ENCODE measurements around the gene NAV1. TPM values are rescaled to one million over a fixed set of nuclear protein-coding genes. Genes with fewer than 3 reads are reported as not detected.
A peak's percentile ranks its signal among the peaks of the same experiment; 100 is the strongest.
"Not testable (repeated sequence)": the region's sequence is repeated elsewhere in the genome, so short reads cannot be mapped to it uniquely, and the experiment has no call there.

NAV1 gene
- total RNA-seq, 1 experiment from 2014 or later: 15.5 TPM

- not testable (repeated sequence) for H3K4me3 ChIP-seq, H3K36me3 ChIP-seq
These were observed 18.8 kb upstream of the NAV1 start for GRCh38 chr1:201520046-201520575.

GRCh38 chr1:201525193-201525778 lies 13.6 kb upstream of the NAV1 start:
- Histone ChIP-seq H3K4me1 (replicated peaks) (no peaks in the 10 kb centered on the region), H3K27me3 (replicated peaks) (no peaks in the 10 kb centered on the region), H3K4me3 (no peak overlapping the region), H3K36me3 (no peaks in the 10 kb centered on the region), H3K9me3 (replicated peaks) (0 out of 2 replicates have a peak, but pooled peaks cover 4% of the 10 kb centered on the region), H3K27ac (no peak overlapping the region)
- no peak for DNase-seq (ENCODE audit: low read depth in 1 of 2, low spot score in 2 of 2)

More at GRCh38 chr1:201520046-201520575, 18.8 kb upstream of the NAV1 start:
- not testable (repeated sequence) for H3K4me1 ChIP-seq (replicated peaks); H3K27me3 ChIP-seq (replicated peaks); DNase-seq (ENCODE audit: low read depth in 1 of 2, low spot score in 2 of 2); H3K27ac ChIP-seq; H3K9me3 ChIP-seq (replicated peaks)

- Histone ChIP-seq H3K36me3 (no peaks in the 10 kb centered on the region), H3K4me1 (replicated peaks) (no peaks in the 10 kb centered on the region), H3K27me3 (replicated peaks) (no peaks in the 10 kb centered on the region), H3K9me3 (replicated peaks) (0 out of 2 replicates have a peak, but pooled peaks cover 4% of the 10 kb centered on the region), H3K4me3 (no peak overlapping the region), H3K27ac (no peak overlapping the region)
- DNase-seq (ENCODE audit: low read depth in 1 of 2, low spot score in 2 of 2): no peak
These were observed 11.0 kb upstream of the NAV1 start for GRCh38 chr1:201527879-201528278.

- H3K36me3 ChIP-seq: no peaks in the 10 kb centered on the region
- 0 out of 2 replicates have a peak, but pooled peaks cover 4% of the 10 kb centered on the region for H3K9me3 ChIP-seq (replicated peaks)
- H3K4me1 ChIP-seq (replicated peaks): no peaks in the 10 kb centered on the region
- H3K27ac ChIP-seq: no peak overlapping the region
- DNase-seq (ENCODE audit: low read depth in 1 of 2, low spot score in 2 of 2): no peak
- H3K4me3 ChIP-seq: no peak overlapping the region
- no peaks in the 10 kb centered on the region for H3K27me3 ChIP-seq (replicated peaks)
These were observed 10.2 kb upstream of the NAV1 start for GRCh38 chr1:201528631-201529252.

- peak; percentile 71 to 81 for DNase-seq (ENCODE audit: low read depth in 1 of 2, low spot score in 2 of 2)
- Histone ChIP-seq H3K27me3 (replicated peaks) (no peaks in the 10 kb centered on the region), H3K4me1 (replicated peaks) (peaks cover 8% of the 10 kb centered on the region), H3K27ac (no peak overlapping the region), H3K4me3 (no peak overlapping the region), H3K9me3 (replicated peaks) (no peaks in the 10 kb centered on the region), H3K36me3 (no peaks in the 10 kb centered on the region)
These were observed 8.0 kb upstream of the NAV1 start for GRCh38 chr1:201530741-201531531.

GRCh38 chr1:201531551-201532425 lies 7.1 kb upstream of the NAV1 start:
- no peak for DNase-seq (ENCODE audit: low read depth in 1 of 2, low spot score in 2 of 2)
- Histone ChIP-seq H3K36me3 (no peaks in the 10 kb centered on the region), H3K4me3 (no peak overlapping the region), H3K4me1 (replicated peaks) (peaks cover 16% of the 10 kb centered on the region), H3K27me3 (replicated peaks) (no peaks in the 10 kb centered on the region), H3K27ac (no peak overlapping the region), H3K9me3 (replicated peaks) (no peaks in the 10 kb centered on the region)

GRCh38 chr1:201533836-201534235 lies 5.1 kb upstream of the NAV1 start:
- DNase-seq (ENCODE audit: low read depth in 1 of 2, low spot score in 2 of 2): no peak
- Histone ChIP-seq H3K27me3 (replicated peaks) (no peaks in the 10 kb centered on the region), H3K4me1 (replicated peaks) (peaks cover 35% of the 10 kb centered on the region), H3K9me3 (replicated peaks) (no peaks in the 10 kb centered on the region), H3K4me3 (no peak overlapping the region), H3K27ac (no peak overlapping the region), H3K36me3 (no peaks in the 10 kb centered on the region; the same call in 1 of the 2 replicates)

GRCh38 chr1:201535046-201535918 lies 3.6 kb upstream of the NAV1 start:
- Histone ChIP-seq H3K4me1 (replicated peaks) (peaks cover 40% of the 10 kb centered on the region), H3K27ac (no peak overlapping the region), H3K27me3 (replicated peaks) (no peaks in the 10 kb centered on the region), H3K36me3 (peaks cover 5% of the 10 kb centered on the region), H3K9me3 (replicated peaks) (no peaks in the 10 kb centered on the region), H3K4me3 (no peak overlapping the region)
- DNase-seq (ENCODE audit: low read depth in 1 of 2, low spot score in 2 of 2): no peak

- Histone ChIP-seq H3K27me3 (replicated peaks) (no peaks in the 10 kb centered on the region), H3K4me3 (no peak overlapping the region), H3K36me3 (peaks cover 5% of the 10 kb centered on the region), H3K9me3 (replicated peaks) (no peaks in the 10 kb centered on the region), H3K27ac (no peak overlapping the region), H3K4me1 (replicated peaks) (peaks cover 46% of the 10 kb centered on the region)
- no peak for DNase-seq (ENCODE audit: low read depth in 1 of 2, low spot score in 2 of 2)
These were observed 3.0 kb upstream of the NAV1 start for GRCh38 chr1:201535919-201536245.

GRCh38 chr1:201536558-201536957 lies 2.4 kb upstream of the NAV1 start:
- no peak overlapping the region for H3K27ac ChIP-seq
- no peaks in the 10 kb centered on the region for H3K27me3 ChIP-seq (replicated peaks)
- H3K4me3 ChIP-seq: no peak overlapping the region
- peak; percentile 42 to 69 for DNase-seq (ENCODE audit: low read depth in 1 of 2, low spot score in 2 of 2)
- peaks cover 53% of the 10 kb centered on the region for H3K4me1 ChIP-seq (replicated peaks)
- H3K36me3 ChIP-seq: peaks cover 5% of the 10 kb centered on the region
- H3K9me3 ChIP-seq (replicated peaks): no peaks in the 10 kb centered on the region

GRCh38 chr1:201537028-201537427 lies 1.9 kb upstream of the NAV1 start:
- H3K4me1 ChIP-seq (replicated peaks): peaks cover 58% of the 10 kb centered on the region
- H3K4me3 ChIP-seq: no peak overlapping the region
- H3K9me3 ChIP-seq (replicated peaks): no peaks in the 10 kb centered on the region
- H3K27me3 ChIP-seq (replicated peaks): no peaks in the 10 kb centered on the region
- no peak overlapping the region for H3K27ac ChIP-seq
- H3K36me3 ChIP-seq: peaks cover 5% of the 10 kb centered on the region
- no peak for DNase-seq (ENCODE audit: low read depth in 1 of 2, low spot score in 2 of 2)

- no peak overlapping the region for H3K4me3 ChIP-seq
These were observed 1.5 kb upstream of the NAV1 start for GRCh38 chr1:201537467-201537866.

More at GRCh38 chr1:201537467-201537866, 1.5 kb upstream of the NAV1 start:
- Histone ChIP-seq H3K27me3 (replicated peaks) (no peaks in the 10 kb centered on the region), H3K9me3 (replicated peaks) (no peaks in the 10 kb centered on the region), H3K27ac (peak overlapping the region; percentile 76; the same call in 1 of the 2 replicates), H3K36me3 (peaks cover 5% of the 10 kb centered on the region), H3K4me1 (replicated peaks) (peaks cover 62% of the 10 kb centered on the region)
- DNase-seq (ENCODE audit: low read depth in 1 of 2, low spot score in 2 of 2): no peak
